Measurements from ENCODE around the gene LAMA5.

Gene LAMA5

GRCh38 chr20:62410746-62411478 lies 43.8 kb upstream of the LAMA5 start:
- TF ChIP-seq CTCF (IDR thresholded peaks at IDR 0.05; ENCODE audit: control insufficient read depth, extremely low read depth, insufficient read depth): no peak
- no peak overlapping the region for H3K4me3 ChIP-seq (ENCODE audit: low read depth, low read length)
- DNase-seq (ENCODE audit: low read depth): no peak

DNA sequence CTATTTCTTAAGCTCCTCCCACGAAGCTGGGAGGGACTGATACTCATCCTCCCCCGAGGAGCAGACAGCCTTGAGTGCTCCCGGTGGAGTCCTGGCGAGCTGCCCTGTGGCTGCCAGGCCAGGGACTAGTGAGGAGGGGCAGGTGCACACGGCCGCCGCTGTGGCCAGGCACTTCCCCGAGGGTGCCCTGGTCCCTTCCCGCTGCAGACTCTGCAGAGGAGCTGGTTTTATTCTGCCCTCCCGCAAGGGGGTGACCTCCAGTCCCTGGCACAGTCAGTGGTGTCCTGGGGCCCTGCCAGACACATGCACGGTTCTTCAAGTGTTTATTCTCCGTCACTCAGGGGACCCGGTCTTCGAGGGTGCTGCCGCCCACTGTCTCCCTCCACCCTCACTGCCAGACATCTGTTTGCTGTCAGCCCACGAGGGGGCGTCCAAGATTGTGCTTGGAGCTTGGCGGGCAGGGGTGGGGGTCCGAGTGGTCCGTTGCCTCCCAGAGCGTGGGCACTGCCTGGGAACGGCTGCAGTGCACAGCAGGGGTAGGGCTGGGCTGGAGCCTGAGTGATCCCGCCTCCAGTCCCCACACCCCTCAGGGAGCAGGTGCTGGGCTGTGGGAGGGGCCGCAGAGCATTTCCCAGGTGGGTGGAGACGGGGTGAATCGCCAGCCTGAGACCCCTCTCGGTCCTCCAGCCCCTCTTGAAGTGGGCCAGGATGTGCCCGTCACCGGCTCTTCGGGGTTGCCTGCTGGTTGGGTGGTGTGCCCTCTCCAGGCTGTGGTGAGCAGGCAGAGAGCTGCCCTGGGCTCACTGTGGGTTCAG lies 43.0 kb upstream of the LAMA5 start:
- peak; percentile 41 for TF ChIP-seq CTCF (IDR thresholded peaks at IDR 0.05; ENCODE audit: control insufficient read depth, extremely low read depth, insufficient read depth)
- peak; percentile 79 for DNase-seq (ENCODE audit: low read depth)
- H3K4me3 ChIP-seq (ENCODE audit: low read depth, low read length): no peak overlapping the region

DNA sequence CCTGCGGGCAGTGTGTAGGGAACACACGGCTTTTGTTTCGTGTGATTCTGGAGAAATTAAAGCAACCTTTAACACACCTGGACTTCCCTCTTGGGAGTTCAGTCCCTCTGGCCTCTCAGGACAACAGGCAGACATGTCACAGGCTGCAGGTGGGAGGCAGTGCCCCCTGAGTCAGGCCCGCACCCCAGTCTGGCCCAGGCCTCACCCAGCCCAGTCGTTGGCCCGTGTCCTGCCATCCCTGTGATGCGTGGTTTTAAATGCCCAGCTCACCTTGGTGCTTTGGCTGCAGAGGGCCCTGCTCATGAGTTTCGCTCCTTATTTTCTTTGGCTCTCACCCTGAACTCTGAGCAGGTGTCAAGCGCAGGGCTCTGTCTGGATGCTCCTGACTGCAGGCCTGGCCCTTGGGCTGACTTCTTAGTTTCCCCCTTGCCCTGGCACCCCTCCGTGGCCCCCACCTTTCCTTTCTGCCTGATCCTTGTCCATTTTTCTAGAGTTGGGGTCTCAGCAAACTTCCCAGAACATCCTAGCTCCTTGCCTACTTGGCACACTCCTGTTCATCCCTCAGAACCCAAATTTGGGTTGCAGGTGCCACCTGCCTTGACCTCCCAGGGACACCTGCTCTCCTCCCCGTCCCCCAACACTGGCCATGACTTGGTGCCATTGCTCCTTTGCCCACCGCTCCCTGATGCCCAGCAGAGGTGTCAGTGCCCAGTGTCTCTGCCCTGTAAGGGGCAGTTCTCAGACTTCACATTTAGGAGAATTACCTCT lies 42.2 kb upstream of the LAMA5 start:
- H3K4me3 ChIP-seq (ENCODE audit: low read depth, low read length): no peak overlapping the region
- no peak for TF ChIP-seq CTCF (IDR thresholded peaks at IDR 0.05; ENCODE audit: control insufficient read depth, extremely low read depth, insufficient read depth)
- no peak for DNase-seq (ENCODE audit: low read depth)

DNA sequence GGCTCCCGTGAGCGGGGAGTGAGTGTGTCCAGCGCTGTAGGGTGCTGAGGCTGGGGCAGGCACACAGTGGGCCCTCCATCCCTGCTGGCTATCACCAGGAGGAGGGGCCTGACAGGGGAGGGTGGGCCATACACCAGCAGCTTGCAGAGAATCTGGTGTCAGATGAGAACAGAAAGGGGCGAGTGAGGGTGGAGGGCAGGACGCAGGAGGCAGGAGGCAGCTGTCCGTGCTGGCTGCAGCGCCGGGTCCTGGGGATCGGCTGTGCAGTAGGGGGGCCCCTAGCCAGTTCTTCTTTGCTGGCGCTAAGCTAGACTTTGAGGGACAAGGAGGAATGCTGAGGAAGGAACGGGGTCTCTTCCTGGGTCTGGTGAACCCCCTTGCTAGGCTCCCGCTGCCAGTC lies 41.5 kb upstream of the LAMA5 start:
- TF ChIP-seq CTCF (IDR thresholded peaks at IDR 0.05; ENCODE audit: control insufficient read depth, extremely low read depth, insufficient read depth): no peak
- no peak overlapping the region for H3K4me3 ChIP-seq (ENCODE audit: low read depth, low read length)
- no peak for DNase-seq (ENCODE audit: low read depth)

DNA sequence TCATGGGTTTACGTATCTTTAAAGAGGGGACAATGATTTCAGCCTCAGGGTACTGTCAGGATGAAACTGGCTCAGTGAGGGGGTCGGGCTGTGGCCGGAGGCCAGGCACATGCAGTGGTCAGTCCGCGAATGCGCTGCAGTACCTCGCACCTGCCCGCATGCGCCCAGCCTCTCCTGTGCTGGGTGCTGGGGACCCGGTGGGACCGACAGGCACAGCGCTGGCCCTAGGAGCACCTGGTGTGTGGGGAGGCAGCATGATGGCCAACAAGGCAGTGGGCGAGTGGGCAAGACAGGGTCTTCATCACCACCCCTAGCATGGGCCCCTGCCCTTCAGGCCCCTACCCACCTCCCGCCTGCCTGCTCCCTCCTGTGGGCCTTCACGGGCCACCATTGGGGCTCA lies 40.9 kb upstream of the LAMA5 start:
- no peak for DNase-seq (ENCODE audit: low read depth)
- no peak for TF ChIP-seq CTCF (IDR thresholded peaks at IDR 0.05; ENCODE audit: control insufficient read depth, extremely low read depth, insufficient read depth)
- H3K4me3 ChIP-seq (ENCODE audit: low read depth, low read length): peak overlapping the region; percentile 52; the same call in 1 of the 2 replicates

DNA sequence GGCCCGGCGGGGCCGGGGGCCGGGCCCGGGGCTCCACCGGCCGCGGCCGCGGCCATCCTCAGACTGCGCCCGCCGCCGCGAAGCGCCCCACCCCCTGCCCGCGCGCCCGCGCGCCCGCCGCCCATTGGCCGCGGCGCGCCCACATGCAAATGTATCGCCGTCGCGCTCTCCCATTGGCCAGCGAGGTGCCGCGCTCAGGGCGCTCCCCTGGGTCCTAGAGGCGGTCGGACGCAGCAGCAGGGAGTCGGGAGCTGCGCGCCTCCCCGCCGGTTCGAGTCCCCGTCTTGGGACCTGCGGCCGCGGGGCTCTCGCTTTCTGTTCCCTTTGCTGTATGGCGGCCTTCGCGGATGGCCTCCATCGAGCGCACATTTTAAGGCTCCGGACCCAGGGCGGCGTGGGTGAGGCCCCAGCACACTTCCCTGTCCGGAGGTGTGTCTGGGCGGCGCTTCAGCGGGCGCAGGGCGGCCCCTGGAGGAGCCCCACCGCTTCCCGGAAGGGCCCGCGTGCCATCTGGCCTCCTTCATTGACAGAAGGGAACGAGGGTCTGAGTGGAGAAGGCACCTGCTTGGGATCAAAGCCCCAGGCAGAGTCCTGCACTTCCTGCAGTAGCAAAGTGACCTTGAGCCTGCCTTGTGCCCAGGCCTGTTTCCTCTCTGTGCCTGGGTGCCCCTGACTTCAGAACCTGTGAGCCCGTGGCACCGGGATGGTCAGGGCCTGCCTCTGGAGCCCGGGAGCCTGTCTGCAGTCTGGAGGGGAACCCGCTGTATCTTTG lies 40.3 kb upstream of the LAMA5 start, which contains the start of gene CABLES2:
Gene CABLES2 (minus strand): TSS at position 65 of the 772 bp plus-strand sequence. CDS start 9 bp downstream, at position 56.
- peak; percentile 82 for DNase-seq (ENCODE audit: low read depth)
- peak within 1 kb of the TSS; percentile 81 for H3K4me3 ChIP-seq (ENCODE audit: low read depth, low read length)
- TF ChIP-seq CTCF (IDR thresholded peaks at IDR 0.05; ENCODE audit: control insufficient read depth, extremely low read depth, insufficient read depth): 0 out of 2 replicates have a peak, but pooled peaks have one; percentile 3

All from LNCaP clone FGC (cell line).